ENCODE measurements around the gene MAST4.
"Not testable (repeated sequence)": the region's sequence is repeated elsewhere in the genome, so short reads cannot be mapped to it uniquely, and the experiment has no call there.

Gene MAST4

DNA sequence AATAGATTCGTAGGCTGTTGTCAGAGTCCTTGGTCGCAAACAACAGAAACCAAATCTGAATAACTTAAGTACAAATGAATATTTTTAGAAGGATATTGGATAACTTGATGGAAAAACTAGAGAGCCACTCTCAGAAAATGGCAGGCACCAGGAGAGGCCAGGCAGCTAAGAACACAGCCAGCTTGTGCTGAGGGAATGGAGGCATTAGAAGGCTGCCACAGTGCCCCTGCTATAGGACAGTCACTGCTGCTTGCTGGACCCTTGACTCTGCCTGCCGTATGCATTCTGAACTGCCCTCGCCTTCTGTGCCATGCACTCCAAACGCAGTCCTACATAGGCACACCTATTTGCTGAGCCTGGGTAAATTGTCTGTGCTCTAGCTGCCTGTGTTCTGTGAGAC lies 78.6 kb downstream of the MAST4 start:
- TF ChIP-seq PAX5 (IDR thresholded peaks at IDR 0.05; ENCODE audit: insufficient read depth, low read length, severe bottlenecking) (no peak), SPI1 (IDR thresholded peaks at IDR 0.05; ENCODE audit: low read depth, low read length) (no peak), TAF1 (IDR thresholded peaks at IDR 0.05; ENCODE audit: low read depth, low read length) (no peak), POLR2AphosphoS5 (IDR thresholded peaks at IDR 0.05; ENCODE audit: low read depth, low read length) (no peak), POLR2A (IDR thresholded peaks at IDR 0.05; ENCODE audit: low read depth, low read length) (no peak)
- DNase-seq (ENCODE audit: insufficient read length, low spot score) (no peak), FAIRE-seq (no peak)

DNA sequence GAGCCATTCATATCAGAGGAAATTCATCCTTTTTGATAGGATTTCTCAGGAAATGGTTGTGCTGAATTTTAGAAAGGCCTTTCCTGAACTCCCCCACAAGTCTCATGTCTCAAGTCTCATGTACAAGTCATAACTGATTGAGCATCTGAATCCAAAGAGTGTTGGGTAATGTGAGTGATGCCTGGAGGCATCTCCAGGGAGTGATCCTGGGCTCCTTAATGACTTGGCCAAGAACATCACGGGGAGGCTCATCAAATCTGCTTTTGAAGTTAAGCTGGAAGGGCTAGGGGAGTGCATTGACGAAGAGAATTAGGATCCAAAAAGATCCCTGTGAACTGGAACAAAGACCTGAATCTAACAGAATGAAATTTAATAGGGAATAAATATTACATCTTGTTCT lies 79.2 kb downstream of the MAST4 start:
- DNase-seq (ENCODE audit: insufficient read length, low spot score) (no peak), FAIRE-seq (no peak)

DNA sequence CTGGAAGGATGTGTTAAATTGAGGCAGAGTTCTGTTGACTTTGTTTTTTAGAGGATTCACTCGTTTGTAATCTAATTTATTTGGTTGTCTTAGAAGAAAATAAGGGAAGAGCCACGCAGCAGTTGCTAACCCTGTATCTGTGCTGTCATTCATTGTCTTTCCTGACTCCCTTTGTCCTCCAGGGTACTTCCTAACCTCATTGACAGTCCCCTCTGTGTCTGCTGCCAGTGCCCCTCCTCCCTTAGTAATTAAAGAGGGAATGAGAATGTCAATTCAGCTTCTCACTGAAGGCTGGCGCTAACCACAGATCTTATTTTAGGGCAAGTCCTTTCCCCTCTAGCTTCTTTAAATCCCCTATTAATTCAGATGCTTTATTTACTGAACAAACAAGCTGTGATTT lies 84.0 kb downstream of the MAST4 start:
- DNase-seq (ENCODE audit: insufficient read length, low spot score) = no peak
- no peak for FAIRE-seq
- TF ChIP-seq SPI1 (IDR thresholded peaks at IDR 0.05; ENCODE audit: low read depth, low read length) (no peak), TAF1 (IDR thresholded peaks at IDR 0.05; ENCODE audit: low read depth, low read length) (no peak), POLR2AphosphoS5 (IDR thresholded peaks at IDR 0.05; ENCODE audit: low read depth, low read length) (no peak), POU2F2 (IDR thresholded peaks at IDR 0.05; ENCODE audit: low read depth, low read length) (no peak)

More for the DNA sequence above, 79.2 kb downstream of the MAST4 start:
- TF ChIP-seq POLR2AphosphoS5 (IDR thresholded peaks at IDR 0.05; ENCODE audit: low read depth, low read length) = no peak
- TF ChIP-seq TAF1 (IDR thresholded peaks at IDR 0.05; ENCODE audit: low read depth, low read length) = no peak
- no peak for TF ChIP-seq POU2F2 (IDR thresholded peaks at IDR 0.05; ENCODE audit: low read depth, low read length)
- TF ChIP-seq SPI1 (IDR thresholded peaks at IDR 0.05; ENCODE audit: low read depth, low read length) = no peak
- no peak for TF ChIP-seq POLR2A (IDR thresholded peaks at IDR 0.05; ENCODE audit: low read depth, low read length)
- no peak for TF ChIP-seq PAX5 (IDR thresholded peaks at IDR 0.05; ENCODE audit: insufficient read depth, low read length, severe bottlenecking)

DNA sequence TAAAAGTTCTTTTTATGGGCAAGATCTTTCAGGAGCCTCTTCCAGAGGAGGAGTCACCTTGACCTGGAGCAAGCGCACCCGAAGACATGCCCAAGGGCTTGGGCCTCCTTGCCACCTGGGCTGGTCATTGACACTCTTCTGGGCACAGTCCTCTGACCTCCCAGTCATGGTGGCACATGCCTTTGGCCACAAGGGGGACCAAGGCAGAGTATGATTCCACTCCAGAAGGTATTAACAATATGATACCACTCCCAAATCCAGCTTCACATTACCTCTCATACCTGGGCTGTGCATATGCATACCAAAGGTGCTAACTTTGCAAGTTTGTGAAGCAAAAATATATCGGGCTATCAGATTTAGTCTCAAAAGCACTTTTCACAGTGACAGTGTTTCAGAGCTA lies 84.6 kb downstream of the MAST4 start:
- TF ChIP-seq POLR2A (IDR thresholded peaks at IDR 0.05; ENCODE audit: low read depth, low read length) (no peak), PAX5 (IDR thresholded peaks at IDR 0.05; ENCODE audit: insufficient read depth, low read length, severe bottlenecking) (no peak)
- FAIRE-seq (no peak), DNase-seq (ENCODE audit: insufficient read length, low spot score) (no peak)

DNA sequence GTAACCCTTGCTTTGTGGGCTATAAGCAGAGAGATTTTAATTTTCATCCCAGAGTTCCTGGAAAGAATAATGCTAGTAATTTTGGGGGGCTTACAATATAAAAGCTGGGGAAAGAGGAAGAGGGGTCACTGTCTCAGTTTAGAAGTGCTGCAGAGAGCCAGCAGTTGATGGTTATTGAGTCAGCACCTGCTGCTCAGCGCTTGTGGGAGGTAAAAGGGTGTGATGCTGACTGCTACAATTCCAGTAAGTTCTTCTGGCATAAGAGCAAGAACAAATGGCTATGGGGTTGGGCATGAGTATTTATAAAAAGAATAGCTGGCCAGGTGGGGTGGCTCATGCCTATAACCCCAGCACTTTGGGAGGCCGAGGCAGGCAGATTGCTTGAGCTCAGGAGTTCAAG lies 88.5 kb downstream of the MAST4 start:
- FAIRE-seq = no peak
- DNase-seq (ENCODE audit: insufficient read length, low spot score) = no peak
- no peak for TF ChIP-seq PAX5 (IDR thresholded peaks at IDR 0.05; ENCODE audit: insufficient read depth, low read length, severe bottlenecking)
- TF ChIP-seq POU2F2 (IDR thresholded peaks at IDR 0.05; ENCODE audit: low read depth, low read length) = no peak
- no peak for TF ChIP-seq POLR2A (IDR thresholded peaks at IDR 0.05; ENCODE audit: low read depth, low read length)
- TF ChIP-seq SPI1 (IDR thresholded peaks at IDR 0.05; ENCODE audit: low read depth, low read length) = no peak
- no peak for TF ChIP-seq POLR2AphosphoS5 (IDR thresholded peaks at IDR 0.05; ENCODE audit: low read depth, low read length)
- TF ChIP-seq TAF1 (IDR thresholded peaks at IDR 0.05; ENCODE audit: low read depth, low read length) = no peak

DNA sequence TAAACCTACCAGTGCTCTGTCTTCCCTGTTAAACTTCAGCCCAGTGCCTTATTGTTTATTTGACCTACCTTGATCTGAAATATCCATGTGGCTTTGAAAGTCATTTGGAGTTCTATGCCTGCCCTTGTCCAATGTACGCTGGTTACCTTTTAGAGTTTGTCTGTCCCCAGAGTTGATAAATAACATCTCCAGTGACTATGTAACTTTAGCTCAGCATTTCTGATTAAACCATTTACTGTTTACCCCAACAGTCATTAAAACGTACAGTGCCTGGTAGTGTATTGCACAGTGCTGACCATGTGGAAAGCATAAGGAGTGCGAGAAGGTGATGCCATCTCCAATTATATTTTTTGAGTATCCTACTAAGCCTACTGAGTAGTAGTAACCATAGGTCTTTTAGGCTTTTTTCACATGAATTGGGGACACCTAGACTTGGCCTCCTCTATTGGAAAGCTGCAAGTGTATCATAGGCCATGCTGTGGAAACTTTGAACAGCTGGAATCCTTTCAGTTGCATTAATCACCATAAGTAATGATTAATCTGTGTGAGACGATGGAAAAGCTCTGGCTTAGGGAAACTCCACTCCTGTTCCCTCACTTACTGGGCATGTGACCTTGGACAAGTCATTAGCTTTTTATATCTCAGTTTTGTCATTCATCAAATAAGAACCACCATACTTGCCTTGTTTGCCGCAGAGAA lies 93.5 kb downstream of the MAST4 start:
- TF ChIP-seq POLR2AphosphoS5 (IDR thresholded peaks at IDR 0.05; ENCODE audit: low read depth, low read length) = no peak
- TF ChIP-seq PAX5 (IDR thresholded peaks at IDR 0.05; ENCODE audit: insufficient read depth, low read length, severe bottlenecking) = no peak
- TF ChIP-seq TAF1 (IDR thresholded peaks at IDR 0.05; ENCODE audit: low read depth, low read length) = no peak
- TF ChIP-seq POLR2A (IDR thresholded peaks at IDR 0.05; ENCODE audit: low read depth, low read length) = no peak
- TF ChIP-seq POU2F2 (IDR thresholded peaks at IDR 0.05; ENCODE audit: low read depth, low read length) = no peak
- TF ChIP-seq SPI1 (IDR thresholded peaks at IDR 0.05; ENCODE audit: low read depth, low read length) = no peak
- FAIRE-seq = no peak
- DNase-seq (ENCODE audit: insufficient read length, low spot score) = no peak

DNA sequence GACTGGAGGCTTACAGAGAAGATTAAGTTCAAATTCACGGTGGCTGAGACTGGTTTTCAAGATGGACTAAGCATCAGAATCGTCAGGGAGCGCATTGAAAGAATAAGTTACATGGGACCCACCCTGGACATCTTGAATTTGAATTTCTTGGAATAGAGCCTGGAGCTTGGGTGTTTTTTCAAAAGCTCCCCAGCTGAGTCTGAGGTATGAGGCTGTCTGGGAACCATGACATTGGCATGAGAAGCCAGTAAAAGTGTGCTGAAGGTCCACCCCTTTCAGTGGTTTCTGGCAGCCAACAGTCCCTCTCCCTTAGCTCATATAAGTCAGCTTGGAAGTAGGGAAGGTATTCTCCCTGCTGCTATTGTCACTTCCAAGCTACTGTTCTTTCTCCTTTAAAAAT lies 97.8 kb downstream of the MAST4 start:
- DNase-seq (ENCODE audit: insufficient read length, low spot score) (no peak), FAIRE-seq (no peak)
- no peak for TF ChIP-seq PAX5 (IDR thresholded peaks at IDR 0.05; ENCODE audit: insufficient read depth, low read length, severe bottlenecking)
- TF ChIP-seq POLR2A (IDR thresholded peaks at IDR 0.05; ENCODE audit: low read depth, low read length) = no peak
- no peak for TF ChIP-seq SPI1 (IDR thresholded peaks at IDR 0.05; ENCODE audit: low read depth, low read length)

DNA sequence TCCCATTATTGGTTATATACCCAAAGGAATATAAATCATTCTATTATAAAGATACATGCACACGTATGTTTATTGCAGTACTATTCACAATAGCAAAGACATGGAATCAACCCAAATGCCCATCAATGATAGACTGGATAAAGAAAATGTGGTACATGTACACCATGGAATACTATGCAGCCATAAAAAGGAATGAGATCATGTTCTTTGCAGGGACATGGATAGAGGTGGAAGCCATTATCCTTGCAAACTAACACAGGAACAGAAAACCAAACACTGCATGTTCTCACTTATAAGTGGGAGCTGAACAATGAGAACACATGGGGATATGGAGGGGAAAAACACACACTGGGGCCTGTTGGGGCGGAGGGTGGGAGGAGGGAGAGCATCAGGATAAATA lies 99.6 kb downstream of the MAST4 start:
- not testable (repeated sequence) for DNase-seq (ENCODE audit: insufficient read length, low spot score); FAIRE-seq

DNA sequence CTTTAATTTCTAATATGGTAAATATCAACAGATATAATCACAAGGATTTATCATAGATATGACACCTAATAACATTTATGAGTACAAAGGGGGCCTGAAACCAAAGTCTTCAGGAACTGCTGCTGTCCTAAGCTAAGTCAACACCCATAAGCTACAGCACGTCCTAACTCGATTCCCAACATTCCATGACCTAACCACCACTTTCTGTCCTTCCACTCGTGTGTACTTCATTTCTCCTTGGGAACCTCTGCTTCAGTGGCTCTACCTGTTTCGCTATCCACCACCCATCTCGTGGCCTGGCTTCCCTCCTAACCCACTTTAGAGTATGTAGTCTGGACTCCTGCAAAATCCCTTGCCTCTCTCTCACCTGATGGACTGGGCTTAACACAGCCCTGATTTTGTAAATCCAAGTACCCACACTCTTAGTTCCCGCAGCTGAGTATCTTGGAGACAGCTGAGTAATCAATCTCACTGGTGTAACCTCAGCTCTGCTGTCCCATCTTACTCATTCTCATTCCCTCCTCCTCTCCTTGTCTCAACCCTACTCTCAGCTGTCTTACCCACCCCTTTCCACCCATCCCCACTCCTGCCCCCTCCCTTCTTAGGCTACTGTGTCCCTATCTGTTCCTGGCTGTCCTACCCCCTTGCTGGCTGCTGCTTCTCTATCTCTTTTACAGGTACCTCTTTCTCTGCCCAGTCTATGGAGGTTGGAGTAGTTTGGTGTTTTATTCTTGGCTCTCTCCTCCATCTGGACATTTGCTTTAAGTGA lies 101.8 kb downstream of the MAST4 start:
- no peak for DNase-seq (ENCODE audit: insufficient read length, low spot score)
- TF ChIP-seq SPI1 (IDR thresholded peaks at IDR 0.05; ENCODE audit: low read depth, low read length) (no peak), TAF1 (IDR thresholded peaks at IDR 0.05; ENCODE audit: low read depth, low read length) (no peak), POLR2AphosphoS5 (IDR thresholded peaks at IDR 0.05; ENCODE audit: low read depth, low read length) (no peak), POLR2A (IDR thresholded peaks at IDR 0.05; ENCODE audit: low read depth, low read length) (no peak), PAX5 (IDR thresholded peaks at IDR 0.05; ENCODE audit: insufficient read depth, low read length, severe bottlenecking) (no peak), POU2F2 (IDR thresholded peaks at IDR 0.05; ENCODE audit: low read depth, low read length) (no peak)
- FAIRE-seq = no peak

DNA sequence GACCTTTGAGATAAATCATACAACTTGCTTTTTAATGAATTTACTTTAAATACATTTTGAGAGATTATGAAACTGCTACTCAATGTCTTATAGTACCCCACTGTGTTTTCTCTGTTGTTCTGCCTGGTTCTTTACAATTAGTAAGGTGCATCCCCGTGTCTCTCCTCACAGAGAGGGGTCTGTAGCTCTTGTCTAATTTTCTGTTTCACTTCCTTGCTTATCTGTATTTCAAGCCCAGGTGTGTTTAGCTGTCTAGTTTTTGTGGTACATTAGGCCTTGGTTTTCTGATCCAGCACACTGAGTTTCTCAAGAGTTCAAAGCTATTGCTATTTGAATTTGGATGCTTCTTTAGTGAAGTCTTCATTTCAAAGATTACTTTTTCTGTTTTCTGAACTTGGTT lies 105.1 kb downstream of the MAST4 start:
- no peak for DNase-seq (ENCODE audit: insufficient read length, low spot score)
- FAIRE-seq = peak; percentile 61
- no peak for TF ChIP-seq TAF1 (IDR thresholded peaks at IDR 0.05; ENCODE audit: low read depth, low read length)
- peak; percentile 89 for TF ChIP-seq SPI1 (IDR thresholded peaks at IDR 0.05; ENCODE audit: low read depth, low read length)

Measured in GM12891 (cell line).